NOMO-1 treated with DMSO at 0.1 percent for 48 hours (cell line): Measurements from ENCODE around the gene UXS1.
"Not testable (repeated sequence)": the region's sequence is repeated elsewhere in the genome, so short reads cannot be mapped to it uniquely, and the experiment has no call there.

Experiments
- DNase-seq: peaks from one replicate; lab custom pipeline; 2025; ENCODE audit not compliant: unreplicated experiment; lab: John Stamatoyannopoulos, UW

The UXS1 gene

GRCh38 chr2:106193977-106194778 is at the start of gene UXS1:
Gene UXS1 (minus strand): TSS chr2:106194301. CDS start chr2:106194241, 60 bp downstream.
- DNase-seq, result peak; percentile 94

- DNase-seq, result not testable (repeated sequence)
Observed at GRCh38 chr2:106239491-106239890, 45.4 kb upstream of the UXS1 start.

- not testable (repeated sequence) for DNase-seq
Observed at GRCh38 chr2:106235392-106235791, 41.3 kb upstream of the UXS1 start.

DNA sequence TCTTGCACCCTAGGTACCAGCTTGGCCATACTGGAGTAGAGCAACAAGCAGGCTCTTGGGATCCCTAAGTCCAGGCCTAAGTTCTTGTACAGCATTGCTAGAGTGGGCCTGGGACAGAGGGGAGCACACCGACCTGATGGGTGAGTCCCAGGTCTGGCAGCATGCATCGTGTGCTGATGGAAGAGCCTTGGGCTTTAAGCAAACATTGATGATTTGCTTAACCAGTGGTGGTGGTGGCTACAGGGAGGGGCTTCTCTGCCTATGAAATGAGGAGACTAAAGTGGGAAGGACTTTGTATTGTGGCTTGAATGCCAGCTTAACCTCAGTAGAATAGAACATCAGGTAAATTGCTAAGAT is 39.2 kb upstream of the UXS1 start:
- no peak for DNase-seq

GRCh38 chr2:106232638-106233349 is 38.7 kb upstream of the UXS1 start:
- no peak for DNase-seq

DNA sequence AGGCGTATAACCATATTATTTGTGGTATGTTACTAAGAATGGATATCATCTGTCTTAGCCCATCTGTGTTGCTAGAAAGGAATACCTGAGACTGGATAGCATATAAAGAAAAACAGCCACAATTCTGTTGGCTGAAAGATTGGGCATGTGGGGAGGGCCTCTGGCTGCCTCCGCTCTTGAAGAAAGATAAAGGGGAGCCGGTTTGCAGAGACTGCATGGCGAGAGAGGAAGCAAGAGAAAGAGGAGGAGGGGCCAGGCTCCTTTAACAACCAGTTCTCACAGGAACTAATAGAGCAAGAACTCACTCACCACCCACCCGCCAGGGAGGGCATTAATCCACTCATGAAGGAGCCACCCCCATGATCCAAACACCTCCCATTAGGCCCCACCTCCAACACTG is 29.2 kb upstream of the UXS1 start:
- DNase-seq, result no peak

GRCh38 chr2:106222057-106222456 is 28.0 kb upstream of the UXS1 start:
- not testable (repeated sequence) for DNase-seq

GRCh38 chr2:106219813-106220212 is 25.7 kb upstream of the UXS1 start:
- peak; percentile 67 for DNase-seq

GRCh38 chr2:106219157-106219556 is 25.1 kb upstream of the UXS1 start:
- DNase-seq, result not testable (repeated sequence)

DNA sequence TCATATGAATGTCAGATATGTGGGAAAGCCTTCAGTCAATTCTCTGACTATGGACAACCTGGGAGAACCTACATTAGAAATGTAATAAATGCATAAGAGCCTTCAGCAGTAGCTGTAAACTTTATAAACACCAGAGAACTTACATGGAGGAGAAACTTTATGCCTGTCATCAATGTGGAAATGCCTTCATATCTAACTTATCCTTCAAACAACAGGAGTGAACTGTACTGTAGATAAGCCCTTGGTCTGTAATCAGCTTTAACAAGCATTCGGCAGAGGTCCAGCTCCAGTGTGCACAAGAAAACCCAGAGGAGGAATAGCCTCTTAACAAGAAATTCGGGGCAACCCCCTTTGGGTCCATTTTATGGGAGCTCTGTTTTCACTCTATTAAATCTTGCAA is 14.8 kb upstream of the UXS1 start:
- DNase-seq, result no peak

- DNase-seq, result no peak
Observed at GRCh38 chr2:106208399-106208798, 14.3 kb upstream of the UXS1 start.

DNA sequence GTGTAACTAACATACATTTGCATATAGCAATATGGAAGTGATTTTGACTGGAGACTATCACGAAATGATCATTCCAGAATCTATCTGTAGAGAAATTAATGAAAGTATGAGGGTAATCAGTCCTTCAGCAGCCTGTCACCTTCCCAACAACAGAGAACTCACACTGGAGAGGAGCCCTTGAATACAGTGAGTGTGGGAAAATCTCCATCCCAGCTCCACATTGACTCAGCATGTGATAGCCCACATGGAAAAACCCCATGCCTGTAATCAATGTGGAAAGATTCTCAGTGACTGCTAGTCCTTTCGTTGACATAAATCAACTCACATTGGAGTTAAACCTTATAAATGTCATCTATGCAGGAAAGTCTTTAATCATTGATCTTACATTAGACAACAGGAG is 13.1 kb upstream of the UXS1 start:
- DNase-seq, result no peak

DNA sequence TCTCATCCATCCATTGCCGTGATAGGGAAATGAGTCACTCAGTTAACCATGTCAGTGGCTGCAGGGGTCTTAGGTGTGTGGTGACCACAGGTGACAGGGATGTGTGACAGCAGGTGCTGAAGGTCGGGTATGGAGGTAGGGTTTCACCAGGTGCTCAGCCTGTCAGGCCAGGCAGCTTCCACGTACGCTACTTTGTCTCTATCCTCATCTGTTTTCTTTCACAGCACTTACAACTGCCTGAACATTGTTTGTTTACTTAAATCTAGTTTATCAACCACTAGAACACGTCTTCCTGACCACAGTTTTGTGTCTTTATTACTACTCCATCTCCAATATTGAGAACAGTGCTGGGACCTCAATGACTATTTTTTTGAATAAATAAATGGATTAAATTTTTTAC is 11.4 kb upstream of the UXS1 start:
- no peak for DNase-seq

- not testable (repeated sequence) for DNase-seq
Observed at GRCh38 chr2:106204551-106204950, 10.4 kb upstream of the UXS1 start.

DNA sequence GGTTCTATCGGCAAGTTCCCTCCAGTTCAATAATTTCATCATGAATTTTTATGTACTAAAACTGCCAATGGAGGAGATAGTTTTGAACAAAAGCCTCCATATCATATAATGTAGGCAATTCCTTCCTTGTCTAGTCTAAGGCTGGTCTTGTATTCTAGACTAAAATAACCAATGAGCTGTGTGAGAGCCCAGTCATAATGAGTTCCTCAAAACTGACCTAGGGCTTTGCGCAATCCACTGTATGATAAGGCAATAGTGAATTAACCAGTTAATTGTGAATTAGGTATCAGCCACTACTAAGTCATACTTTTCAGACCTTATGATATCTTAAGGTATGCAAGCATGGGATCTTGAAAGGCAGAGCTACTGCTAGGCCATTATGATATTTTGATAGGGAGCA is 7.6 kb upstream of the UXS1 start:
- peak; percentile 78 for DNase-seq

DNA sequence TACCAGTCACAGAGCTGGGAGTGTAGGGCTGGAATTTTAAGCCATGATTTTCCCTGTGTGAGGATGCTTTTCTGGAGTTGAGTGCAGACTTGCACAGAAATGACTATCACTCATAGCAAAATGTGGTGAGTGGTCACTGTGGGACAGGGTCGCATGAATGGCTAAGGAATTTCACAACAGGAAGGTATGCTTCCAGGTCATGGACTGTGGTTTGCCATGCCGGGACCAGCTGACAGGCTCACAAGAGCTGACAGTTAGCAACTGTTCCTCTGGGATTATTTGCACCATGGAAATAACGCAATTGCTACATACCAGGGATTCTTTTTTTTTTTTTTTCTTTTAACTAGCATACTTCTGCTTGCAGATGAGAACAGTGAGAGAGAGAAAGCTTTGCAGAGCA is 3.8 kb upstream of the UXS1 start:
- DNase-seq, result no peak

DNA sequence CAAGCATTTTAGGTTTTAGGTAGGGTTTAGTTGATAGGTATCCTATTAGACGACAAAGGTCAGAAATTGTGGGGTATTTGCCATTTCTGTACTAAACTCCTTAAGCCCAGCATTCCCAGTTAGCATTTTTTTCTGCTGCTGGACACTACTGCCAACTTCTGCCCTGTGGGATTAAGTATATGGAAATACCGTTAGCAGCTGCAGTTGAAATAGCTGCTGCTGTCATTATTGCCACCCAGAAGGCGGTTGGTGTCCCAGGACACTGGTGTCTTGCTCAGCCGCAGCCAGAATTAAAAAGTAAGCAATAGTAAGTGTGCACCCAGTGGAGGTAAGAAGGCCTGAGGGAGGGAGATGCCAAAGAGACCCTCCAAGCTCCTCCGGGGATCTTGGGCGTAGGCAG is 1.9 kb upstream of the UXS1 start:
- no peak for DNase-seq

GRCh38 chr2:106195456-106195855 is 1.4 kb upstream of the UXS1 start:
- DNase-seq, result no peak

DNA sequence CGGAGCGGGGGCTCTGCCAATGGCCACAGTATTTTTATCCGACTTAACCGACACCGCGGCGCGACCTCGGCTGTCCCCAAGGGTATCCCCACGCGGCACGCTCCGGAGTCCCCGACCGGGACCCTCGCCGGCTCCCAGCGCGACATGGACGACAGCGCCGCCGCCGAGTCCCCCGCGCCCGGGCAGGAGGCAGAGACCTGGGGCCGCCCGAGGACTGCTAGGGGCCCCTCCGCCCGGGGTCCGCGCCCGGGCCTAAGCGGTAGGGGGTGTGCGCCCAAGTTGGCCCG is 468 bp downstream of the UXS1 start:
- no peak for DNase-seq

GRCh38 chr2:106192752-106193689 is 1.1 kb downstream of the UXS1 start:
- DNase-seq, result peak; percentile 84

DNA sequence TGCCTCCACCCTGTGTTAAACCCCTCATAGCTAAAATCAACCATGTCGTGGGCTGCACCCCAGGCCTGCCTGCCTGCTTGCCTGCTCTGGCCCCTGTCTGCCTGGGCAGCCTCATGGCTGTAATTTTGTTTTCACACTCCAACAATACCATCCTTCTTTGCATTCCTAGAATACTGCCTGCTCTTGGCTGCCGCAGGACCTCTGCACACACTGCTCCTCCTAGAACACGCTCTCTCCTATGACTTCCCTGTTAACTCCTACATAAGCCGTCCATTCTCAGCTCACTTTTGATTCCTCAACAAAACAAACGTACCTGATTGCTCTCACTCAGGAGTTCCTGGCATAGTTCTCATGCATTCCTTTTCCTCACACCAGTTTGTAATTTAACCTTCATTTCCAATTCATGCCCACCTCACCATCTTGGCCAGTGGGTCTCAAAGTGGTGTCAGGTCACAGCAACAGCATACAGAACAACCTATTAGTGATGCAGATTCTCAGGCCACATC is 2.5 kb downstream of the UXS1 start:
- DNase-seq, result no peak
